Endothelial cell of umbilical vein (primary cell): ENCODE measurements around the gene AGK. TPM values are rescaled to one million over a fixed set of nuclear protein-coding genes. Genes with fewer than 3 reads are reported as not detected.
A peak's percentile ranks its signal among the peaks of the same experiment; 100 is the strongest.

Experiments
- BruUV-seq: library from RNA; stranded (reverse); fragments of 400-500 nt; replicated peaks from 2 replicates; lab custom pipeline; 2021; lab: Mats Ljungman, UMichigan
- CTCF ChIA-PET: fragments of 300-600, 350-600 bp; sonication (Branson Sonifier 250); formaldehyde crosslinking; loops from one replicate; lab custom pipeline; 2021; ENCODE audit warnings: antibody characterized with exemption, inconsistent platforms; lab: Charles Lee
- POLR2A ChIA-PET: fragments of 300-600, 350-600 bp; sonication (Branson Sonifier 250); formaldehyde crosslinking; loops from one replicate; lab custom pipeline; 2021; ENCODE audit warnings: antibody characterized with exemption, inconsistent platforms; lab: Charles Lee
- DNase-seq: peaks from one replicate; pipeline ENCODE4 v3.0.0-alpha.2; 2011; ENCODE audit warnings: low read depth, low spot score
- FAIRE-seq: peaks from 2 replicates; lab custom pipeline; 2011; peaks lifted over from hg19 to GRCh38; lab: Jason Lieb, UNC
- H2AFZ ChIP-seq: 2 replicates; pipeline ENCODE4 v1.6.0; 2012; ENCODE audit warnings: low read depth, low read length, control low read depth, inconsistent platforms
- H3K27ac ChIP-seq: 2 replicates; pipeline ENCODE4 v1.5.1; 2011; ENCODE audit warnings: low read depth, mild to moderate bottlenecking, control low read depth, low read length, moderate library complexity; ENCODE audit not compliant: insufficient read depth
- H3K27me3 ChIP-seq, 2 experiments: 2 replicates each; pipeline versions ENCODE4 v1.6.0 to v1.6.1; 2011; ENCODE audit warnings: low read length in 2 of 2, mixed read lengths in 1 of 2; ENCODE audit not compliant: control insufficient read depth in 2 of 2, insufficient read depth in 2 of 2
- H3K36me3 ChIP-seq, 2 experiments: 2 replicates in 1 of 2; 3 replicates in 1 of 2; pipeline ENCODE4 v1.5.1; 2011; ENCODE audit warnings: low read length in 2 of 2, mild to moderate bottlenecking in 1 of 2, moderate library complexity in 1 of 2; ENCODE audit not compliant: control insufficient read depth in 2 of 2, insufficient read depth in 2 of 2; ENCODE audit errors: extremely low read depth in 1 of 2
- H3K4me1 ChIP-seq: 3 replicates; pipeline ENCODE4 v1.5.1; 2011; ENCODE audit warnings: mild to moderate bottlenecking, low read length; ENCODE audit not compliant: control insufficient read depth, insufficient read depth; ENCODE audit errors: extremely low read depth
- H3K4me2 ChIP-seq: 2 replicates; pipeline ENCODE4 v1.6.1; 2011; ENCODE audit warnings: low read length, control low read depth, mixed read lengths; ENCODE audit not compliant: insufficient read depth
- H3K4me3 ChIP-seq, 3 experiments: fragments of 200-600 bp in 1 of 3; sonication (generic), shearing (Covaris generic) in 1 of 3; replicated peaks in 1 of 3; 2 replicates each; pipeline ENCODE4 v1.5.1; 2011 to 2016; ENCODE audit warnings: control low read depth in 3 of 3, low read length in 3 of 3, mild to moderate bottlenecking in 2 of 3, inconsistent platforms in 1 of 3, low read depth in 1 of 3, moderate library complexity in 1 of 3; ENCODE audit not compliant: insufficient read depth in 1 of 3
- H3K79me2 ChIP-seq: 2 replicates; pipeline ENCODE4 v1.6.0; 2012; ENCODE audit warnings: low read length, inconsistent platforms; ENCODE audit not compliant: control insufficient read depth, insufficient read depth
- H3K9ac ChIP-seq: replicated peaks from 2 replicates; pipeline ENCODE3; 2011; ENCODE audit warnings: low read length, control low read depth; ENCODE audit not compliant: insufficient read depth; ENCODE audit errors: extremely low read depth
- H3K9me1 ChIP-seq: replicated peaks from 3 replicates; pipeline ENCODE4 v1.6.0; 2011; ENCODE audit warnings: mild to moderate bottlenecking, low read length; ENCODE audit not compliant: control insufficient read depth, insufficient read depth; ENCODE audit errors: extremely low read depth
- H3K9me3 ChIP-seq: replicated peaks from 2 replicates; pipeline ENCODE4 v1.5.1; 2012; ENCODE audit warnings: low read length, inconsistent platforms; ENCODE audit not compliant: control insufficient read depth, insufficient read depth
- H4K20me1 ChIP-seq: replicated peaks from 2 replicates; pipeline ENCODE3; 2011; ENCODE audit warnings: mild to moderate bottlenecking, low read length; ENCODE audit not compliant: control insufficient read depth, insufficient read depth; ENCODE audit errors: extremely low read depth
- CTCF ChIP-seq, 2 donors: IDR thresholded peaks; 1 replicate in 1 of 2; 2 replicates in 1 of 2; pipeline ENCODE4 v1.5.1; 2011; ENCODE audit warnings: low read length in 2 of 2, mild to moderate bottlenecking in 2 of 2, moderate library complexity in 2 of 2, control low read depth in 1 of 2, inconsistent platforms in 1 of 2, low read depth in 1 of 2; ENCODE audit not compliant: insufficient read depth in 1 of 2; ENCODE audit errors: extremely low read depth in 1 of 2
- EZH2 ChIP-seq: IDR thresholded peaks from 2 replicates; pipeline ENCODE4 v1.6.1; 2012; ENCODE audit warnings: borderline replicate concordance, low read depth, mild to moderate bottlenecking, moderate library complexity, low read length, inconsistent platforms; ENCODE audit not compliant: severe bottlenecking
- FOS ChIP-seq: IDR thresholded peaks from 2 replicates; pipeline ENCODE4 v1.6.1; 2011; ENCODE audit warnings: mild to moderate bottlenecking, low read length, moderate library complexity, borderline replicate concordance; ENCODE audit not compliant: insufficient read depth
- GATA2 ChIP-seq: IDR thresholded peaks from 2 replicates; pipeline ENCODE4 v1.7.0; 2011; ENCODE audit warnings: low read depth, mild to moderate bottlenecking, moderate library complexity, mixed read lengths, low read length; ENCODE audit not compliant: insufficient read length, insufficient read depth
- JUN ChIP-seq: IDR thresholded peaks from 2 replicates; pipeline ENCODE4 v1.6.1; 2011; ENCODE audit warnings: borderline replicate concordance, low read depth; ENCODE audit not compliant: insufficient read length, insufficient read depth
- MAX ChIP-seq: IDR thresholded peaks from 2 replicates; pipeline ENCODE4 v1.6.1; 2011; ENCODE audit not compliant: insufficient read depth, insufficient read length
- MYC ChIP-seq: IDR thresholded peaks from one replicate; pipeline ENCODE4 v1.6.1; 2011; ENCODE audit warnings: mild to moderate bottlenecking, low read depth, low read length
- POLR2A ChIP-seq: IDR thresholded peaks from 2 replicates; pipeline ENCODE4 v1.6.1; 2012; ENCODE audit warnings: low read depth, mild to moderate bottlenecking, control low read depth, low read length
- dilution Hi-C: fragments of 300-500 bp; cut with MboI; formaldehyde crosslinking; loops from one replicate; pipeline ENCODE4 v1.15.0; 2019; ENCODE audit warnings: low sequenced_read_pairs; ENCODE audit not compliant: extremely low pct_ligation_motif_present
- intact Hi-C: fragments of 100-400 bp; cut with micrococcal nuclease; formaldehyde crosslinking; loops from one replicate; pipeline ENCODE4 v1.10.0; 2022
- polyA plus RNA-seq, 4 experiments: library from polyadenylated mRNA; depleted of rRNA in 3 of 4; stranded (reverse) in 3 of 4; unstranded in 1 of 4; fragments of >200 nt; gene quantifications; 2 replicates each; pipeline versions ENCODE4 v1.2.1 to v1.2.3, GENCODE V29; 2011 to 2012; ENCODE audit warnings: missing spikeins in 1 of 4
- total RNA-seq: library from RNA; stranded (reverse); gene quantifications from 2 replicates; pipeline ENCODE4 v1.2.3, GENCODE V29; 2021

Gene AGK
- total and polyA plus RNA-seq, 2 donors (not counting 3 experiments of a cell fraction or from before 2014, with no cell fraction given): 23.6 to 34.3 TPM

GRCh38 chr7:141558544-141559183, 7.5 kb downstream of the AGK start:
- Histone ChIP-seq H3K36me3 (peaks cover 4 to 8% of the 10 kb centered on the region in 2 experiments), H3K79me2 (peaks cover 5% of the 10 kb centered on the region), H3K9me3 (no peaks in the 10 kb centered on the region), H3K9me1 (no peaks in the 10 kb centered on the region), H3K4me3 (no peak overlapping the region), H3K4me2 (no peak overlapping the region), H3K27me3 (no peaks in the 10 kb centered on the region), H4K20me1 (no peaks in the 10 kb centered on the region), H3K4me1 (no peaks in the 10 kb centered on the region), H2AFZ (no peak overlapping the region), H3K9ac (no peak overlapping the region), H3K27ac (no peak overlapping the region)
- peak; percentile 37 for DNase-seq
- BruUV-seq: no TSS peak
- CTCF ChIA-PET: no interaction called here
- dilution Hi-C loops: no loop called here
- FAIRE-seq: no peak
- no peak for TF ChIP-seq JUN
- no peak for TF ChIP-seq EZH2
- no peak for TF ChIP-seq FOS
- intact Hi-C loops: no loop called here
- POLR2A ChIA-PET: no interaction called here

GRCh38 chr7:141559961-141560360, 8.8 kb downstream of the AGK start:
- H3K27ac ChIP-seq: no peak overlapping the region
- H3K27me3 ChIP-seq: no peaks in the 10 kb centered on the region
- no TSS peak for BruUV-seq
- no peak overlapping the region for H3K4me2 ChIP-seq
- POLR2A ChIA-PET: no interaction called here
- peaks cover 5% of the 10 kb centered on the region for H3K79me2 ChIP-seq
- FAIRE-seq (no peak), DNase-seq (no peak)
- intact Hi-C loops: no loop called here
- H3K36me3 ChIP-seq: peaks cover 4 to 11% of the 10 kb centered on the region in 2 experiments
- no peak overlapping the region for H2AFZ ChIP-seq
- H3K4me1 ChIP-seq: no peaks in the 10 kb centered on the region
- no peak overlapping the region for H3K9ac ChIP-seq
- dilution Hi-C loops: no loop called here
- H3K4me3 ChIP-seq: no peak overlapping the region
- CTCF ChIA-PET: no interaction called here
- H3K9me1 ChIP-seq: no peaks in the 10 kb centered on the region
- TF ChIP-seq MYC: no peak
- no peak for TF ChIP-seq CTCF (IDR thresholded peaks at IDR 0.05; ENCODE audit: extremely low read depth in 1 of 2, insufficient read depth in 1 of 2, low read depth in 1 of 2, low read length in 2 of 2)
- no peak for TF ChIP-seq POLR2A
- TF ChIP-seq MAX: no peak
- TF ChIP-seq FOS: no peak
- no peak for TF ChIP-seq EZH2
- no peak for TF ChIP-seq GATA2
- no peak for TF ChIP-seq JUN
- H4K20me1 ChIP-seq: no peaks in the 10 kb centered on the region
- H3K9me3 ChIP-seq: no peaks in the 10 kb centered on the region
